ENCODE measurements around the gene FRMD3.

FRMD3 gene

GRCh38 chr9:83431101-83432060 is 106.8 kb downstream of the FRMD3 start:
- DNase-seq = no peak

- no peak for DNase-seq
Measured at GRCh38 chr9:83430681-83431080, 107.5 kb downstream of the FRMD3 start.

- DNase-seq = no peak
Measured at GRCh38 chr9:83429229-83429628, 109.0 kb downstream of the FRMD3 start.

- peak; percentile 55 for DNase-seq
Measured at GRCh38 chr9:83425240-83425639, 113.0 kb downstream of the FRMD3 start.

GRCh38 chr9:83424831-83425230 is 113.4 kb downstream of the FRMD3 start:
- no peak for DNase-seq

- no peak for DNase-seq
Measured at GRCh38 chr9:83423815-83424707, 114.1 kb downstream of the FRMD3 start.

GRCh38 chr9:83422527-83422926 is 115.7 kb downstream of the FRMD3 start:
- no peak for DNase-seq

- DNase-seq = no peak
Measured at GRCh38 chr9:83420486-83420885, 117.7 kb downstream of the FRMD3 start.

GRCh38 chr9:83419961-83420360 is 118.2 kb downstream of the FRMD3 start:
- no peak for DNase-seq

- no peak for DNase-seq
Measured at GRCh38 chr9:83418283-83418682, 119.9 kb downstream of the FRMD3 start.

- DNase-seq = no peak
Measured at GRCh38 chr9:83413367-83413766, 124.8 kb downstream of the FRMD3 start.

- DNase-seq = no peak
Measured at GRCh38 chr9:83410701-83411100, 127.5 kb downstream of the FRMD3 start.

- DNase-seq = no peak
Measured at GRCh38 chr9:83406921-83407320, 131.3 kb downstream of the FRMD3 start.

- no peak for DNase-seq
Measured at GRCh38 chr9:83405759-83406158, 132.4 kb downstream of the FRMD3 start.

- peak; percentile 61 for DNase-seq
Measured at GRCh38 chr9:83403527-83404238, 134.5 kb downstream of the FRMD3 start.

- no peak for DNase-seq
Measured at GRCh38 chr9:83401328-83401900, 136.8 kb downstream of the FRMD3 start.

GRCh38 chr9:83396813-83397212 is 141.4 kb downstream of the FRMD3 start:
- no peak for DNase-seq

GRCh38 chr9:83396342-83396741 is 141.9 kb downstream of the FRMD3 start:
- no peak for DNase-seq

GRCh38 chr9:83392228-83392627 is 146.0 kb downstream of the FRMD3 start:
- no peak for DNase-seq

- no peak for DNase-seq
Measured at GRCh38 chr9:83388346-83388745, 149.9 kb downstream of the FRMD3 start.

- DNase-seq = no peak
Measured at GRCh38 chr9:83387401-83388185, 150.6 kb downstream of the FRMD3 start.

- DNase-seq = no peak
Measured at GRCh38 chr9:83385317-83385716, 152.9 kb downstream of the FRMD3 start.

Data from kidney glomerular epithelial cell (primary cell).